NT2/D1 (cell line): Measurements from ENCODE around the gene ATG4D.

Experiments used
- DNase-seq: peaks from one replicate; pipeline ENCODE4 v3.0.0-alpha.2; 2011; ENCODE audit warnings: low read depth, low spot score
- H3K27me3 ChIP-seq: 2 replicates; pipeline ENCODE4 v1.6.0; 2011; ENCODE audit warnings: mild to moderate bottlenecking; ENCODE audit not compliant: insufficient read length, insufficient read depth
- H3K36me3 ChIP-seq: 2 replicates; pipeline ENCODE4 v1.6.1; 2011; ENCODE audit warnings: mild to moderate bottlenecking, low read length, mixed read lengths; ENCODE audit not compliant: insufficient read depth, insufficient read length
- H3K4me1 ChIP-seq: 2 replicates; pipeline ENCODE4 v1.5.1; 2011; ENCODE audit not compliant: insufficient read depth, insufficient read length
- H3K4me3 ChIP-seq: 2 replicates; pipeline ENCODE4 v1.5.1; 2011; ENCODE audit warnings: low read depth; ENCODE audit not compliant: insufficient read length
- H3K9ac ChIP-seq: 2 replicates; pipeline ENCODE4 v1.6.0; 2011; ENCODE audit warnings: low read depth; ENCODE audit not compliant: insufficient read length
- H3K9me3 ChIP-seq: 2 replicates; pipeline ENCODE4 v1.5.1; 2011; ENCODE audit warnings: mild to moderate bottlenecking, low read length; ENCODE audit not compliant: insufficient read depth
- SUZ12 ChIP-seq: IDR thresholded peaks from 2 replicates; pipeline ENCODE4 v1.6.1; 2011; ENCODE audit not compliant: insufficient read length, insufficient read depth; ENCODE audit errors: extremely low read depth
- YY1 ChIP-seq: IDR thresholded peaks from 2 replicates; pipeline ENCODE4 v1.6.1; 2011; ENCODE audit not compliant: insufficient read length, insufficient read depth
- ZNF274 ChIP-seq: IDR thresholded peaks from 2 replicates; pipeline ENCODE4 v1.6.1; 2011; ENCODE audit warnings: mild to moderate bottlenecking, low read depth, low read length

The ATG4D gene

DNA sequence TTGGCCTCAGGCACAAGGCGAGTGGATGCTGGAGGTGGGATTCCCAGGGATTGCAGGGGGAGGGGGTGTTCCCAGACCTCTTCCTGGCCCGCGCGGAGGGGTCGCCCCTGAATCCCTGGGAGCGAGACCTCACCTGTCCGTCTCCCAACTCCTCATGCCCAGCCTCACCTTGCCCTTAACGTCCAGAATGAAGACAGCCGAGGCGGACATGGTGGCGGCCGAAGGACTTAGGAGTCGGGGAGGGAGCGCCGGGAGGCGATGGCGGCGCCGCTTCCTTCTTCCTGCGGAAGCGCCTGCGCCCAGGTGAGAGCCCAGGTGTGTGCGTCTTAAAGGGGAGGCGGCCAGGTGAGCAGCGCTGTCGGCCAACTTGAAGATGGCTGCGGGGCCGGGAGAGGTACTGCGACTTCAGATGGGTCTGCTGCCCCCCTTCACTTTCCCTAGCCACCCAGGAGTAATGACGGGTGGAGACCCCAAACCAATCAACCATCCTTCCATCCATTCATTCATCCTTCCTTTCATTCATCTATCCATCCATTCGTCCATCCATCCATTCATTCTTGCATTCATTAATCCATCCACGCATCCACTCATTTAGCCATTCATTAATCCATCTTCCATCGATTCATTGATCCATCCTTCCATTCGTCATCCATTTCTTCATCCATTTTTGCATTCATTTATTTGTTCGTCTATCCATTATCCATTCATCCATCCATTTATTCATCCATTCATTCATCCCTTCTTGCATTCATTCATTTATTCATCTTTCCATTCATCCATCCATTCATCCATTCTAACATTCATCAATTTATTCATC, 43.5 kb downstream of the ATG4D start, which contains the start of gene AP1M2:
Gene AP1M2, minus strand, starts transcription at position 291 of the 817 bp plus-strand sequence. Its CDS starts 81 bp downstream, at position 210.
- Histone ChIP-seq H3K9ac (no peak within 1 kb of the TSS), H3K9me3 (no peaks in the 10 kb centered on the region), H3K4me3 (no peak within 1 kb of the TSS), H3K36me3 (no peaks in the 10 kb centered on the region), H3K27me3 (no peaks in the 10 kb centered on the region), H3K4me1 (peaks cover 4% of the 10 kb centered on the region)
- no peak for DNase-seq
- TF ChIP-seq SUZ12: no peak
- TF ChIP-seq ZNF274: no peak
- TF ChIP-seq YY1: no peak

DNA sequence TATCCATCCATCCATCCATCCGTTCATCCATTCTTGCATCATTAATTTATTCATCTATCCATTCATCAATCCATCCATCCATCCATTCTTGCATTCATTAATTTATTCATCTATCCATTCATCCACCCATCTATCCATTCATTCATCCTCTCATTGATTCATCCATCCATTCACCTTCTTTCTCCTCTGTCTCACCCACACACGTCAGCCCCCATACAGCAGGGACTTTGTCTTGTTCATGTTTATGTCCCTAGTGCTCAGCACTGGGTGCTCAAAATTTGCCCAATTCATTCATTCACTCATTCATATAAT, 44.1 kb downstream of the ATG4D start:
- Histone ChIP-seq H3K4me1 (peaks cover 4% of the 10 kb centered on the region), H3K27me3 (no peaks in the 10 kb centered on the region), H3K4me3 (no peak overlapping the region), H3K36me3 (no peaks in the 10 kb centered on the region), H3K9me3 (no peaks in the 10 kb centered on the region), H3K9ac (no peak overlapping the region)
- no peak for DNase-seq
- TF ChIP-seq YY1: no peak
- no peak for TF ChIP-seq SUZ12
- no peak for TF ChIP-seq ZNF274

- H3K4me1 ChIP-seq: peaks cover 6% of the 10 kb centered on the region
- H3K27me3 ChIP-seq: no peaks in the 10 kb centered on the region
- no peaks in the 10 kb centered on the region for H3K36me3 ChIP-seq
- H3K9ac ChIP-seq: no peak overlapping the region
- DNase-seq: no peak
- TF ChIP-seq YY1 (no peak), SUZ12 (no peak), ZNF274 (no peak)
- no peaks in the 10 kb centered on the region for H3K9me3 ChIP-seq
- no peak overlapping the region for H3K4me3 ChIP-seq
Observed at GRCh38 chr19:10593148-10593547, 49.4 kb downstream of the ATG4D start.

DNA sequence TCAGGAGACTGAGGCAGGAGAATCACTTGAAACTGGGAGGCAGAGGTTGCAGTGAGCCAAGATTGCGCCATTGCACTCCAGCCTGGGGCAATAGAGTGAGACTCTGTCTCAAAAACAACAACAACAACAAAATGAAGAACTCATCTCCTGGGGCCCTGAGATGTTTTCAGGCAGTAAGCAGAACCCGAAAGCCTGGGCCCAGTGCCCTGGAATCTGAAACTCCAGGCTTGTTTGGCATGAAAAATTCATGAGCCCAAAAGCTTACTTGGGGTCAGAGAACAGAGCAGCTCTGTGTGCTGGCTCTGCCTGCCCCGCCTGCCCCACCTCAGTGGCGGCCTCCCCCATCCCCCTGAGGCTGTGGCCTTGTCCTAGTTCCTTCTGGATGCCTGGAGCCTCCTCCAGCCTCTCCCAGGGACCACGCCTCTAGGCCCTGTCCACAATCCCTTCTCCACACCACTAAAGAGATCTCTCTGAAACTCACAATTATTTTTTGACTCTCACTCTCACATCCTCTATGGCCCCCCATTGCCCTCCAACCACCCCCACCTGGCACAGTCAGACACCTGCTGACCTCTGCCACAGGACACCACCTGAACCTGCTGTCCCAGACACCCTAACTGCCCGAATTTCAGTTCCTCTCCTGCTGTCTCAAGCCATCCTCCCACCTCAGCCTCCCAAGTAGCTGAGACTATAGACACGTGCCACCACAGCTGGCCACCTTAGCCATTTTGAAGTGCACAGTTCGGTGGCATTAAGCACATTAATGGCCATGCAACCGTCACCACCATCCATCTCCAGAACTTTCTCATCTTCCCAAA, 50.3 kb downstream of the ATG4D start:
- Histone ChIP-seq H3K4me1 (peaks cover 6% of the 10 kb centered on the region), H3K4me3 (no peak overlapping the region), H3K36me3 (no peaks in the 10 kb centered on the region), H3K27me3 (no peaks in the 10 kb centered on the region), H3K9me3 (no peaks in the 10 kb centered on the region), H3K9ac (no peak overlapping the region)
- TF ChIP-seq SUZ12 (no peak), ZNF274 (no peak), YY1 (no peak)
- no peak for DNase-seq

GRCh38 chr19:10600149-10600548, 56.4 kb downstream of the ATG4D start:
- no peak for DNase-seq
- H3K9me3 ChIP-seq: peaks cover 7% of the 10 kb centered on the region; the same call in 1 of the 2 replicates
- H3K36me3 ChIP-seq: peaks cover 6% of the 10 kb centered on the region
- peaks cover 9% of the 10 kb centered on the region for H3K4me1 ChIP-seq
- H3K27me3 ChIP-seq: no peaks in the 10 kb centered on the region
- no peak overlapping the region for H3K9ac ChIP-seq
- H3K4me3 ChIP-seq: no peak overlapping the region
- TF ChIP-seq ZNF274: no peak
- no peak for TF ChIP-seq SUZ12
- no peak for TF ChIP-seq YY1

GRCh38 chr19:10601999-10602329, 58.3 kb downstream of the ATG4D start:
- Histone ChIP-seq H3K4me3 (no peak overlapping the region), H3K4me1 (peaks cover 9% of the 10 kb centered on the region), H3K27me3 (no peaks in the 10 kb centered on the region), H3K9ac (no peak overlapping the region), H3K36me3 (peaks cover 6% of the 10 kb centered on the region), H3K9me3 (peaks cover 7% of the 10 kb centered on the region; the same call in 1 of the 2 replicates)
- no peak for DNase-seq
- TF ChIP-seq YY1: no peak
